PC-9 (cell line): ENCODE measurements around the gene UPB1.

Experiments used
- EZH2 ChIP-seq: fragments of 200-600 bp; sonication (generic); IDR thresholded peaks from 2 replicates; pipeline ENCODE4 v1.8.0; 2017; ENCODE audit warnings: antibody characterized with exemption, low read depth
- TF ChIP-seq, protein P1 (sequence below): fragments of 200-600 bp; sonication (generic); conservative IDR thresholded peaks from 2 replicates; pipeline ENCODE4 v1.6.1; 2017; ENCODE audit warnings: mixed run types, antibody characterized with exemption, mild to moderate bottlenecking, moderate library complexity

- TF ChIP-seq, protein P1, sequence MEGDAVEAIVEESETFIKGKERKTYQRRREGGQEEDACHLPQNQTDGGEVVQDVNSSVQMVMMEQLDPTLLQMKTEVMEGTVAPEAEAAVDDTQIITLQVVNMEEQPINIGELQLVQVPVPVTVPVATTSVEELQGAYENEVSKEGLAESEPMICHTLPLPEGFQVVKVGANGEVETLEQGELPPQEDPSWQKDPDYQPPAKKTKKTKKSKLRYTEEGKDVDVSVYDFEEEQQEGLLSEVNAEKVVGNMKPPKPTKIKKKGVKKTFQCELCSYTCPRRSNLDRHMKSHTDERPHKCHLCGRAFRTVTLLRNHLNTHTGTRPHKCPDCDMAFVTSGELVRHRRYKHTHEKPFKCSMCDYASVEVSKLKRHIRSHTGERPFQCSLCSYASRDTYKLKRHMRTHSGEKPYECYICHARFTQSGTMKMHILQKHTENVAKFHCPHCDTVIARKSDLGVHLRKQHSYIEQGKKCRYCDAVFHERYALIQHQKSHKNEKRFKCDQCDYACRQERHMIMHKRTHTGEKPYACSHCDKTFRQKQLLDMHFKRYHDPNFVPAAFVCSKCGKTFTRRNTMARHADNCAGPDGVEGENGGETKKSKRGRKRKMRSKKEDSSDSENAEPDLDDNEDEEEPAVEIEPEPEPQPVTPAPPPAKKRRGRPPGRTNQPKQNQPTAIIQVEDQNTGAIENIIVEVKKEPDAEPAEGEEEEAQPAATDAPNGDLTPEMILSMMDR = no peak
- no peak for TF ChIP-seq EZH2
Measured at GRCh38 chr22:24485608-24486007, 9.5 kb upstream of the UPB1 start.
